DMS53 treated with DMSO at 0.1 percent for 48 hours (cell line): Measurements from ENCODE around the gene C19orf33.
A peak's percentile ranks its signal among the peaks of the same experiment; 100 is the strongest.
"Not testable (repeated sequence)": the region's sequence is repeated elsewhere in the genome, so short reads cannot be mapped to it uniquely, and the experiment has no call there.

ENCODE experiments used
- DNase-seq: peaks from one replicate; lab custom pipeline; 2025; ENCODE audit not compliant: unreplicated experiment; lab: John Stamatoyannopoulos, UW

Gene C19orf33

DNA sequence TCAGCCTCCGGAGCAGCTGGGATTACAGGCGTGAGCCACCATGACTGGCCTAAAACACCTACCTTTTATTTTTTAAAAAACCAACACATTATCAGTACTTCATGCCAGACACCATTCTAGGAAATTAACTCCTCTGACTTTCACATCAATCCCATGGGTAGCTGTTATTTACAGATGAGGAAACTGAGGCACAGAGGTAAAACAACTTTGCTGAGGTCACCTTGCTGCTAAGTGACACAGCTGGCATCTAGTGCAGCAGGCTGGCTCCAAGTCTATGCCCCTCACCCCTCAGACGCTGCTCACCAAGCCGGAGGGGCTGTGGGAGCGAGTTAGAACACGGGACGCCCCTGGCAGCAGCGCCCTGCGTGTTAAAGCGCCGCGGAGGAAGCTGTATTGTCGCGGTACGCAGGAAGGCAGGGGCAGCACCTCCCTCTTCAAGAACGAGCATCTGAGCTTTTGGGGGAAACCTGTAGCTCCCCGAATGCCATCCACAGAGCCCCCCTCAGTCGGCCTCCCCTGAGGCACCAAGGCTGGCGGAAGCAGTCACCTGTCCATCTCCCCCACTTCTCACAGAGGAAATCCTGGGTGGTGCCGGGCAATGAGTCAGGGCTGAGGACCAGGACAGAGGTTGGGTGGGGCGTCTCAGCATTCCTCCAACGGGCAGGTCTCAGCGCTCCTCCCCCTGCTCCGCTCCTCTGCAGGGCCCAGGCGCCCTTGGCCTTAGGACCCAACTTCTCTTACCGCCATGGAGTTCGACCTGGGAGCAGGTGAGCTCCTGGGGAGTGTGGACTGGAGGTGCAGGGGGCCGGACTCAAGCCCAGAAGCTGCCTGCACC lies at the start of gene C19orf33:
Gene C19orf33 (plus strand): TSS at position 735 of the 835 bp plus-strand sequence. CDS start 11 bp downstream, at position 746.
- DNase-seq = no peak

GRCh38 chr19:38255383-38256014 lies 48.6 kb upstream of the C19orf33 start:
- DNase-seq = no peak

DNA sequence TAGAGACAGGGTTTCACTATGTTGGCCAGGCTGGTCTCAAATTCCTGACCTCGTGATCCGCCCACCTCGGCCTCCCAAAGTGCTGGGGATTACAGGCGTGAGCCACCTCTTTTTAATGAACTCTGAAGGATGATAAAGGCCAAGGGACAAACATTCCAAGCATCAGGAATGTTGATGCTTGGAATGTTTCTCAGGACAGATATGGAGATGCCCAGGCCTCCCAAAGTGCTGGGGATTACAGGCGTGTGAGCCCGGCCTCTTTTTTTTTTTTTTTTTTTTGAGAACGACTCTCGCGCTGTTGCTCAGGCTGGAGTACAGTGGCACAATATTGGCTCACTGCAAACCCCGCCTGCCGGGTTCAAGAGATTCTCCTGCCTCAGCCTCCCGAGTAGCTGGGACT lies 42.1 kb upstream of the C19orf33 start:
- not testable (repeated sequence) for DNase-seq

GRCh38 chr19:38262585-38263268 lies 41.3 kb upstream of the C19orf33 start:
- no peak for DNase-seq

GRCh38 chr19:38263689-38264485 lies 40.2 kb upstream of the C19orf33 start:
- DNase-seq = peak; percentile 98

DNA sequence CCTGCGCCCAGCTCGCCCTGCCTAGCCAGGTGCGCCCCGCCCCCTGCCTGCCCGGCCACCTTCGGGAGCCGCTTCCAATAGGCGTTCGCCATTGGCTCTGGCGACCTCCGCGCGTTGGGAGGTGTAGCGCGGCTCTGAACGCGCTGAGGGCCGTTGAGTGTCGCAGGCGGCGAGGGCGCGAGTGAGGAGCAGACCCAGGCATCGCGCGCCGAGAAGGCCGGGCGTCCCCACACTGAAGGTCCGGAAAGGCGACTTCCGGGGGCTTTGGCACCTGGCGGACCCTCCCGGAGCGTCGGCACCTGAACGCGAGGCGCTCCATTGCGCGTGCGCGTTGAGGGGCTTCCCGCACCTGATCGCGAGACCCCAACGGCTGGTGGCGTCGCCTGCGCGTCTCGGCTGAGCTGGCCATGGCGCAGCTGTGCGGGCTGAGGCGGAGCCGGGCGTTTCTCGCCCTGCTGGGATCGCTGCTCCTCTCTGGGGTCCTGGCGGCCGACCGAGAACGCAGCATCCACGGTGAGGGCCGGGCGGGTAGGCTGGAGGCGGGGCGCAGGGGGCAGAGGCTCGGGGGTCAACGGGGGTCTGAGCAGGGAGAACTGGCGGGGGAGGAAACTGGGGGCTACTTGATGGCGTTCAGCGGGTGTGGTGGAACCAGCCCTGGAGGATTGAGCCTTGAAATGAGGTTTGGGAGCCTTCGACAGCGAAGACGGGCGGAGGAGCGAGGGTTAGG lies 39.4 kb upstream of the C19orf33 start, which contains the start of gene SPINT2:
Gene SPINT2 (plus strand): TSS at position 88 of the 727 bp plus-strand sequence. CDS start 320 bp downstream, at position 408.
- DNase-seq = no peak

GRCh38 chr19:38265213-38265861 lies 38.7 kb upstream of the C19orf33 start:
- no peak for DNase-seq

GRCh38 chr19:38265921-38266429 lies 38.1 kb upstream of the C19orf33 start:
- DNase-seq = no peak

GRCh38 chr19:38266981-38267597 lies 37.0 kb upstream of the C19orf33 start:
- DNase-seq = peak; percentile 69

DNA sequence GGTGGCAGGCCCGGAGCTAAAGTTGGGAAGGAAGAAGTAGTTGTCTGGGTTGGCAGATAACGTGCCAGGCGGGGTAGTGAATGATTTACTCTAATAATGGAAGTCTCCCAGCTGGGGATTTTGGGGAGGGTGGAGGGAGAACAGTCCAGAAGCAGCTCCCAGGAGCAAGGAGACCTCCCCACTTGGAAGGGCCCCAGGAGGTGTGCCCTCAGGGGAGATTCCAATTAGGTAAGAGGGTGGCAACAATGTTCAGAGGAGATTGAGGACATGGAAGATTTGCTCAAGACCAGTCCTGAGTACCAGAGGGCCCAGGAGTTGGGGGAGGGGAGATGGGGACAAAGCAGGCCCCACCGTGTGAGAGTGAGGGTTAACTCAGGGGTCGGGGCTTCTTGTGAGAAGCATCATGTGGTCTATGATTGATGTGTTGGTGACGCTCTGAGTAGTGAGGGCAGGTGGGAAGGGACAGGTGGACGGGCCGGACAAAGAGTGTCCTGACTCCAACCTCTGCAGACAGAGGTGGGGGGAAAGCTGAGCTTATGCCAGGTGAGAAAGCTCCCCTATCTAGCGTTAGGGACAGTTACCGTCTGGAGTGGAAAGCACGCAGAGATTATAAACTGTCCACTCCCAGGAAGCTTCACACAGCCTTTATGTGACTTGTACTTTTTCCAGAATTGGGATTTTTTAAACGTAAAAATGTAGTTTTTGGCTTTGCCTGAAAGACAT lies 36.1 kb upstream of the C19orf33 start:
- no peak for DNase-seq

DNA sequence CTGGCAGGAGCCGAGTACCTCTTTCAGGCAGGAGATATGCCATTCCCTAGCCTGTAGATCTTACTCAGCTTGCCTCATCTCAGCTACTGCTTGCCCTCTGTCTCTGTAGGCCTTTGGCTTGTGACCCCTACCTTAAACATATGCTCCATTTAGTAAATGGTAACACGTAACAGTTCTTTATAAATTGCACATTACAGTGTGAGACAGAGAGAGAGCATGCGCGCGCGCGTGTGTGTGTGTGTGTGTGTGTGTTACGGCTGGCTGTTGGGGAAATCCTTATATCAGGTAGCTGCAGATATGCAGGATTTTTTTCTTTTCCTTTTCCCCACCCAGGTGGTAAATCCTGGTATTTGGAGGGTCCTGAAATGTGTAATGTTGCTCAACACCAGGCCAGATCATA lies 35.5 kb upstream of the C19orf33 start:
- no peak for DNase-seq

GRCh38 chr19:38270587-38271167 lies 33.4 kb upstream of the C19orf33 start:
- no peak for DNase-seq

- DNase-seq = no peak
These were observed 30.6 kb upstream of the C19orf33 start for GRCh38 chr19:38273499-38273898.

- no peak for DNase-seq
These were observed 29.3 kb upstream of the C19orf33 start for GRCh38 chr19:38274739-38275138.

- no peak for DNase-seq
These were observed 27.0 kb upstream of the C19orf33 start for GRCh38 chr19:38276942-38277517.

GRCh38 chr19:38277549-38277948 lies 26.5 kb upstream of the C19orf33 start:
- DNase-seq = no peak

DNA sequence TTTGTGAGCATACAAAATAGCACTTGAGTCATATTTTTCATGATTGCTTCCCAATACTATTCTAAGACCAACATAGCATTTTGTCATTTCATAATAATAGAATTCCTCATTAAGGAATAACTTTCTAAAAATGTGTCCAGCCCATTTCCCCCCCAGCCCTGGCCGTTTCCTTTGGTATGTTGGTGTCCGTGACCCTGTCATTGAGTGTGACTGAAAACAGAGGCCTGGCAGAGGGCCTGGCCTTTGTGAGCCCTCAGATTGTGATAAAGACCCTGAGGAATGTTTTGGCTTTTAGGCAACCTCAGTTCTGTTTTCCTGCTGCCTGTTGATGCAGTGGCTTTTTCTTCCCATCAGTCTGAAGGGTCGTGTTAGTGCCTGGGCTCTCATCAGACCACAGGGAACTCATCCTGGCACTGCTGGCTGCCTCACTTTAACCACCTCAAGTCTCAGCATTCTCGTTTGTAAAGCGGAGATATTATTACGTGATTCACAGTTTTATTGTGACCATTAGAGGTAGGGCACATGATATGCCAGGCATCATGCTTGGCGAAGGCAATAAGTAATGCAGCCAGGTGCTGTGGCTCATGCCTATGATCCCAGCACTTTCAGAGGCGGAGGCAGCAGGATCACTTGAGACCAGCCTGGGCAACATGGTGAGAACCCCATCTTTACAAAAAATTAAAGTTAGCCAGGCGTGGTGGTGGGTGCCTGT lies 25.9 kb upstream of the C19orf33 start:
- DNase-seq = no peak
